Heart right ventricle (tissue), 16 donors: ENCODE data around the gene RFX3. TPM values are rescaled to one million over a fixed set of nuclear protein-coding genes. Genes with fewer than 3 reads are reported as not detected.

ENCODE experiments used
- ATAC-seq, 8 donors: fragments of 200-7000 bp; cut with Tn5 transposase; one replicate each; pipeline ENCODE4 v1.9.1; 2020; ENCODE audit warnings: mild to moderate bottlenecking in 8 of 8, moderate library complexity in 8 of 8, moderate number of reproducible peaks in 1 of 8
- DNase-seq, 2 donors: peaks; one replicate each; pipeline ENCODE4 v3.0.0-alpha.2; 2020
- H3K27ac ChIP-seq, 10 donors: fragments of 200-600 bp; sonication (generic) in 2 of 10; one replicate each; pipeline versions ENCODE4 v1.5.0 to v1.8.0; 2020 to 2022; ENCODE audit warnings: mild to moderate bottlenecking in 3 of 10
- H3K27me3 ChIP-seq, 7 donors: fragments of 200-600 bp; one replicate each; pipeline ENCODE4 v1.8.0; 2021 to 2022; ENCODE audit warnings: mild to moderate bottlenecking in 2 of 7
- H3K36me3 ChIP-seq, 9 donors: fragments of 200-600 bp; sonication (generic) in 1 of 9; one replicate each; pipeline versions ENCODE4 v1.5.0 to v1.8.0; 2020 to 2022; ENCODE audit warnings: mild to moderate bottlenecking in 2 of 9
- H3K4me1 ChIP-seq, 9 donors: fragments of 200-600 bp; sonication (generic) in 1 of 9; one replicate each; pipeline versions ENCODE4 v1.5.0 to v1.8.0; 2020 to 2022; ENCODE audit warnings: mild to moderate bottlenecking in 4 of 9
- H3K4me3 ChIP-seq, 10 donors: fragments of 200-600 bp; sonication (generic) in 2 of 10; one replicate each; pipeline versions ENCODE4 v1.5.0 to v1.8.0; 2020 to 2022; ENCODE audit warnings: mild to moderate bottlenecking in 7 of 10, moderate library complexity in 2 of 10
- H3K9me3 ChIP-seq, 11 donors: fragments of 200-600 bp in 10 of 11; sonication (generic) in 2 of 11; one replicate each; pipeline versions ENCODE4 v1.5.0 to v1.8.0; 2013 to 2022; ENCODE audit warnings: mild to moderate bottlenecking in 2 of 11, control low read depth in 1 of 11, moderate library complexity in 1 of 11
- CTCF ChIP-seq, 9 donors: fragments of 200-600 bp; sonication (generic) in 2 of 9; IDR thresholded peaks; one replicate each; pipeline versions ENCODE4 v1.5.0 to v1.8.0; 2021 to 2022; ENCODE audit warnings: antibody characterized with exemption in 9 of 9, mild to moderate bottlenecking in 5 of 9, moderate library complexity in 1 of 9
- WGBS, 2 donors: extraction: QIAGEN DNeasy Blood & Tissue Kit; methylation state at CpG; one replicate each; pipeline ENCODE4 v1.1.7; 2013; ENCODE audit warnings: inconsistent platforms in 1 of 2; 5-methylcytosine and 5-hydroxymethylcytosine counted together
- intact Hi-C, 10 donors: fragments of 100-400 bp; cut with DNase I; formaldehyde crosslinking; loops; one replicate each; pipeline versions ENCODE4 v1.11.1 to v1.14.2; 2022
- polyA plus RNA-seq, 2 donors: library from polyadenylated mRNA; stranded (reverse); fragments of 200-250 nt; gene quantifications; one replicate each; pipeline ENCODE4 v1.2.3, GENCODE V29; 2013
- total RNA-seq, 10 donors: library from RNA; stranded (reverse); fragmentation: NEBNext Ultra II Directional in 3 of 10; extraction: Animal tissue kit (Norgen Biotek cat#: 25700) in 3 of 10; gene quantifications; one replicate each; pipeline versions ENCODE4 v1.2.1 to v1.2.4, GENCODE V29; 2021 to 2023
- donor health status: Arrhythmogenic right ventricular cardiomyopathy.
- donor health status: ischemic (EF 13 %, LVEDD 7.1; RV severe dilation, severe dysfunction).
- donor health status: healthy with polysubstance abuse.
- donor health status: DM: no; HTN: yes; CAD: no.
- donor health status: DM: no; HTN: no; CAD: no.
- donor health status: ischemic (EF 25% LVEDD 6.9; RV normal size, moderate dysfunction).
- donor health status: ischemic (EF 25% LVEDD 5.7; RV mildly dilated, moderate dysfunction).
- donor health status: healthy.
- donor health status: DM: yes; HTN: yes; CAD: no.
- donor health status: Ischemic cardiomyopathy.
- donor health status: ischemic (EF 35%, LVEDD 5.7; RV mildly dilated, moderate dysfunction).
- donor health status: nonischemic (EF 11% LVEDD 7.7; RV severe dilation, severe dysfunction).
- donor health status: DM: yes; HTN: yes; CAD: no.
- donor health status: PGD.
- donor health status: ischemic (EF 29% LVEDD 5.4; RV normal size, mild dysfunction).
- donor health status: nonischemic (EF 23%, LVEDD 6.1; RV moderate dilation, normal function).

RFX3 gene
- total and polyA plus RNA-seq, 12 donors, result 0.43 to 5.9 (median 3.5) TPM

DNA sequence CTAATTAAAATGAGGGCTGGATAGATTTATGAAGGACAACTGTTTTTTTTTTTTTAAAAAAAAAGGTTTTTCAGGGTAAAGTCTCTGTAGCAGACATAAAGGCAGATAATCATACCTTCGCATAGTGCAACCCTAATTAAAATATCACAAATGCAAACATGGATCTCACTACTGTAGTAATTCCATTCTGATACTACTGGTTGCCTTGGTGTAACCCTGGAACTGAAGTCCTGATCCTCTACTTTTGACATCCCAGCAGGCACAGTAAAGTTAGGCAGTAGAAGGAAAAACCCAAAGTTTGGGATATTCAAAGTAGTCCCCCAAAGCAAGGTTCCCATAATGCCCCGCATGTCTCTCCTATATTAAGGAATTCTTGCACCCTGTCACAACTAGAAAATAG lies 19.6 kb downstream of the RFX3 start:
- H3K27ac ChIP-seq, result no peak overlapping the region

GRCh38 chr9:3502560-3503398 lies 23.0 kb downstream of the RFX3 start:
- ATAC-seq, result no peak
- H3K36me3 ChIP-seq, result no peaks in the 10 kb centered on the region
- no peak for DNase-seq
- no peak for TF ChIP-seq CTCF (IDR thresholded peaks at IDR 0.05)
- H3K27me3 ChIP-seq, result no peaks in the 10 kb centered on the region
- 96 to 97% methylated on average over 6 of the region's 6 CpGs for WGBS, 2 donors
- H3K27ac ChIP-seq, result no peak overlapping the region
- intact Hi-C loops, result no loop called here
- H3K4me1 ChIP-seq, result peaks cover 0 to 13% (median 8%) of the 10 kb centered on the region in 9 donors
- no peak overlapping the region for H3K4me3 ChIP-seq
- H3K9me3 ChIP-seq, result no peaks in the 10 kb centered on the region

More for the DNA sequence above, 19.6 kb downstream of the RFX3 start:
- WGBS, 2 donors, result 98% methylated on average over 2 of the region's 2 CpGs
- H3K4me1 ChIP-seq, result peaks cover 0 to 31% (median 0%) of the 10 kb centered on the region in 9 donors
- no peaks in the 10 kb centered on the region for H3K36me3 ChIP-seq
- DNase-seq (no peak), ATAC-seq (no peak)
- H3K9me3 ChIP-seq, result no peaks in the 10 kb centered on the region
- no peaks in the 10 kb centered on the region for H3K27me3 ChIP-seq
- intact Hi-C loops, result no loop called here
- TF ChIP-seq CTCF (IDR thresholded peaks at IDR 0.05), result no peak
- H3K4me3 ChIP-seq, result no peak overlapping the region

GRCh38 chr9:3500044-3500443 lies 25.8 kb downstream of the RFX3 start:
- WGBS, 2 donors, result 91 to 95% methylated on average over 4 of the region's 4 CpGs
- H3K36me3 ChIP-seq, result no peaks in the 10 kb centered on the region

GRCh38 chr9:3498691-3499090 lies 27.1 kb downstream of the RFX3 start:
- H3K27ac ChIP-seq, result no peak overlapping the region
- no peaks in the 10 kb centered on the region for H3K36me3 ChIP-seq
- 78 to 81% methylated on average over 3 of the region's 3 CpGs for WGBS, 2 donors
- H3K9me3 ChIP-seq, result no peaks in the 10 kb centered on the region
- no peak for TF ChIP-seq CTCF (IDR thresholded peaks at IDR 0.05)
- ATAC-seq (no peak), DNase-seq (no peak)
- intact Hi-C loops, result no loop called here
- H3K4me1 ChIP-seq, result peaks cover 0 to 33% (median 18%) of the 10 kb centered on the region in 9 donors
- H3K4me3 ChIP-seq, result no peak overlapping the region
- no peaks in the 10 kb centered on the region for H3K27me3 ChIP-seq

More at GRCh38 chr9:3500044-3500443, 25.8 kb downstream of the RFX3 start:
- no peak for ATAC-seq
- no peak overlapping the region for H3K4me3 ChIP-seq
- intact Hi-C loops, result no loop called here
- H3K27me3 ChIP-seq, result no peaks in the 10 kb centered on the region
- no peak for TF ChIP-seq CTCF (IDR thresholded peaks at IDR 0.05)
- DNase-seq, result no peak
- H3K4me1 ChIP-seq, result peaks cover 0 to 33% (median 18%) of the 10 kb centered on the region in 9 donors
- no peaks in the 10 kb centered on the region for H3K9me3 ChIP-seq
- no peak overlapping the region for H3K27ac ChIP-seq
